Smooth muscle cell (in vitro differentiated cells): ENCODE results near the gene NTM. TPM values are rescaled to one million over a fixed set of nuclear protein-coding genes. Genes with fewer than 3 reads are reported as not detected.

Source experiments
- DNase-seq: peaks from one replicate; lab custom pipeline; 2025; ENCODE audit not compliant: unreplicated experiment; lab: John Stamatoyannopoulos, UW
- H2AFZ ChIP-seq: fragments of 200-600 bp; sonication (generic); 2 replicates; pipeline ENCODE4 v1.6.0; 2016; ENCODE audit warnings: antibody characterized with exemption, low read depth, mild to moderate bottlenecking
- H3F3A ChIP-seq: fragments of 200-600 bp; sonication (generic); 2 replicates; pipeline ENCODE4 v1.6.0; 2017; ENCODE audit warnings: antibody characterized with exemption, low read depth
- H3K27ac ChIP-seq: fragments of 200-600 bp; sonication (generic); 2 replicates; pipeline ENCODE4 v1.5.1; 2016; ENCODE audit warnings: low read depth, mild to moderate bottlenecking
- H3K27me3 ChIP-seq: fragments of 200-600 bp; sonication (generic); 2 replicates; pipeline ENCODE4 v1.6.1; 2016; ENCODE audit warnings: low read depth, mild to moderate bottlenecking
- H3K36me3 ChIP-seq: fragments of 200-600 bp; sonication (generic); 2 replicates; pipeline ENCODE4 v1.5.1; 2016; ENCODE audit warnings: low read depth
- H3K4me1 ChIP-seq: fragments of 200-600 bp; sonication (generic); 2 replicates; pipeline ENCODE4 v1.5.1; 2016; ENCODE audit warnings: low read depth
- H3K4me2 ChIP-seq: fragments of 200-600 bp; sonication (generic); 2 replicates; pipeline ENCODE4 v1.6.0; 2016; ENCODE audit warnings: mild to moderate bottlenecking
- H3K4me3 ChIP-seq: fragments of 200-600 bp; sonication (generic); 2 replicates; pipeline ENCODE4 v1.5.1; 2016; ENCODE audit warnings: mild to moderate bottlenecking
- H3K79me2 ChIP-seq: fragments of 200-600 bp; sonication (generic); 2 replicates; pipeline ENCODE4 v1.6.0; 2016; ENCODE audit warnings: low read depth, mild to moderate bottlenecking
- H3K9ac ChIP-seq: fragments of 200-600 bp; sonication (generic); 2 replicates; pipeline ENCODE4 v1.6.0; 2016; ENCODE audit warnings: low read depth
- H3K9me3 ChIP-seq: fragments of 200-600 bp; sonication (generic); replicated peaks from 2 replicates; pipeline ENCODE4 v1.5.1; 2016; ENCODE audit warnings: low read depth
- H4K20me1 ChIP-seq: fragments of 200-600 bp; sonication (generic); 2 replicates; pipeline ENCODE4 v1.6.0; 2016; ENCODE audit warnings: low read depth
- WGBS: methylation state at CpG from one replicate; pipeline ENCODE4 v1.1.7; 2016; ENCODE audit warnings: low lambda C conversion rate; 5-methylcytosine and 5-hydroxymethylcytosine counted together
- polyA plus RNA-seq: library from polyadenylated mRNA; unstranded; fragments of >200 nt; fragmentation: Nextera tagmentation; extraction: Ambion mirVana; gene quantifications from 2 replicates; pipeline ENCODE4 v1.2.1, GENCODE V29; 2016
- total RNA-seq: library from RNA; depleted of rRNA; stranded (reverse); fragments of >200 nt; gene quantifications from 2 replicates; pipeline ENCODE4 v1.2.3, GENCODE V29; 2014
- TF ChIP-seq, protein P1 (sequence below): fragments of 200-600 bp; sonication (generic); IDR thresholded peaks from 2 replicates; pipeline ENCODE4 v1.5.1; 2017; ENCODE audit warnings: borderline replicate concordance, mild to moderate bottlenecking, antibody characterized with exemption; ENCODE audit not compliant: insufficient read depth, poor library complexity, severe bottlenecking

The NTM gene
- total and polyA plus RNA-seq, 2 experiments from 2014 or later = 68.9 to 123 TPM

DNA sequence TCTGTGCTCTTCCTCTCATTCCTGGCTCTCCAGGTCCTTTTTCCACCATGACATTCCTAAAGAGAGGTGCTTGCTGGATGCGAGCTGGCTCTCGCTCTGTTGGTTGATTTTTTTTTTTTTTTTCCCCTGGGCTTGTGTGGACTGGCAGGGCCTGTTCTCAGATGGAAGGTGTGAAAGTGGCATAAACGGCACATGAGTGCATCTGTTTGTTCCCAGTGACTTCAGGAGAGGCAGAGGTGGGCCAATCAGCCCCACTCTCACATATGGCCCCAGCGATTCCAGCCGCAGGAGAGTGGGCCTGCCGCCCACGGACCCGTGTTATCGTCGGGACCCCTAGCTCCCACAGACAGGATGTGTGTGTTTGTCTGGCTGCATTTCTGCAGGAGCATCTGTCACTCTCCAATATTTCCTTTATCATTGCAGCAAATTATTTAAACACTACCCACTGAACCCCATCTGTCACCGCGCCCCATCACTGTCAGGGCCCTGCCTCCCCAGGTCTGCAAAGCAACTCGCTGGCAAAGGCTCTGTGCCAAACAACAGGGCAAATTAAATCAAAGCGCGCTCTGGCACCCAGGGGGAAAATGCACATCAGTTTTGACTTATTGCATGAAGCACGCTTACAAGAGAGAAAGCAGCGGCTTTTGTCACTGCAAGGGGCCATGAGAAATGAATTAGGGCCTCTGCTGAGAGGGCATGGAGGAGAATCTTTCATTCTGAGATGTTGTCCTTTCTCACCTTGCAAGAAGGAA, 886.3 kb downstream of the NTM start:
- Histone ChIP-seq H2AFZ (no peak overlapping the region), H3K27ac (no peak overlapping the region), H3K27me3 (peaks cover 5% of the 10 kb centered on the region), H3K4me1 (no peaks in the 10 kb centered on the region), H3K4me3 (no peak overlapping the region), H3F3A (no peaks in the 10 kb centered on the region), H3K9ac (no peak overlapping the region), H3K36me3 (no peaks in the 10 kb centered on the region), H4K20me1 (peaks cover 7% of the 10 kb centered on the region), H3K4me2 (no peak overlapping the region), H3K9me3 (no peaks in the 10 kb centered on the region), H3K79me2 (no peaks in the 10 kb centered on the region)
- WGBS = 91% methylated on average over 17 of the region's 17 CpGs
- TF ChIP-seq, protein P1, sequence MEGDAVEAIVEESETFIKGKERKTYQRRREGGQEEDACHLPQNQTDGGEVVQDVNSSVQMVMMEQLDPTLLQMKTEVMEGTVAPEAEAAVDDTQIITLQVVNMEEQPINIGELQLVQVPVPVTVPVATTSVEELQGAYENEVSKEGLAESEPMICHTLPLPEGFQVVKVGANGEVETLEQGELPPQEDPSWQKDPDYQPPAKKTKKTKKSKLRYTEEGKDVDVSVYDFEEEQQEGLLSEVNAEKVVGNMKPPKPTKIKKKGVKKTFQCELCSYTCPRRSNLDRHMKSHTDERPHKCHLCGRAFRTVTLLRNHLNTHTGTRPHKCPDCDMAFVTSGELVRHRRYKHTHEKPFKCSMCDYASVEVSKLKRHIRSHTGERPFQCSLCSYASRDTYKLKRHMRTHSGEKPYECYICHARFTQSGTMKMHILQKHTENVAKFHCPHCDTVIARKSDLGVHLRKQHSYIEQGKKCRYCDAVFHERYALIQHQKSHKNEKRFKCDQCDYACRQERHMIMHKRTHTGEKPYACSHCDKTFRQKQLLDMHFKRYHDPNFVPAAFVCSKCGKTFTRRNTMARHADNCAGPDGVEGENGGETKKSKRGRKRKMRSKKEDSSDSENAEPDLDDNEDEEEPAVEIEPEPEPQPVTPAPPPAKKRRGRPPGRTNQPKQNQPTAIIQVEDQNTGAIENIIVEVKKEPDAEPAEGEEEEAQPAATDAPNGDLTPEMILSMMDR = no peak
- DNase-seq = no peak

DNA sequence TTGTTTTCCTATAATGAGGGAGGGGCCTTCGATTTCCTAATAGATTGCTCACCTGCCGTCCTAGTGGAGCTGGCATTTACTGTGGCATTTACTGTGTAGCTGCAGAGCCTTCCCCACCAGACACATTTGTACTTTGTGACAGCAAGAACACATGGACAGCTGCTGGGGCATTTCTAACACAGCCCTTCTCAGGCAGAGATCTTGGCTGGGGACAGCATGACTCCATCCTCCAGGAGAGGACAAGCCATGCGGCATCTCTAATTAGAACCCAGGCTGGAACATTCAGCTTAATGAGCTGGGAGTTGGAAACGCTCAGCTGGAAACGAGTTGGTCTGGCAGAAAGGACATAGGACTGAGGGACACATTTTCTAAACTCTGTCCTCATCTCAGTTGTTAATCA, 887.5 kb downstream of the NTM start:
- H3K27ac ChIP-seq = no peak overlapping the region
- H2AFZ ChIP-seq = no peak overlapping the region
- no peak overlapping the region for H3K9ac ChIP-seq
- no peaks in the 10 kb centered on the region for H3K79me2 ChIP-seq
- H3K36me3 ChIP-seq = no peaks in the 10 kb centered on the region
- H4K20me1 ChIP-seq = peaks cover under 1% of the 10 kb centered on the region
- no peaks in the 10 kb centered on the region for H3K9me3 ChIP-seq
- TF ChIP-seq, protein P1 = no peak
- H3F3A ChIP-seq = no peaks in the 10 kb centered on the region
- no peak overlapping the region for H3K4me3 ChIP-seq
- DNase-seq = no peak
- H3K4me2 ChIP-seq = no peak overlapping the region
- H3K4me1 ChIP-seq = no peaks in the 10 kb centered on the region
- 92% methylated on average over 5 of the region's 5 CpGs for WGBS
- peaks cover 5% of the 10 kb centered on the region for H3K27me3 ChIP-seq

DNA sequence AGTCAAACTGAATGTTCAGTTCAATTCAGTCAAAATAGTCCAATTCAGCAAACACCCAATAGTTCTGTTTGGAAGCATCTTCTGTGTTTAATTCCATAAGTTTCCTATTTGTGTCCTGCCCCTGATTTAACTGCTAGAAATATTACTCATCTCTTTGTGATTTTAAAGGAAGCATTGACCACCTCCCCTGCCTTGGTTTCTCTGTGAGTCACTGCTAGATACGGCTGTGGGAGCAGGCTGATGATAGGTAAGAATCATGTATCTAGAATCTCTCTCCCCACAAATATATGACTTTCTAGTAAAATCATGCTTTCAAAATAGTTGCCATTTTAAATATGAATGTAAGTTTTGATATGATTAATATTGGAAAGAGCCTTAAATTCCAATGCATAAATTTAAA, 888.5 kb downstream of the NTM start:
- no peak for DNase-seq
- Histone ChIP-seq H3K36me3 (no peaks in the 10 kb centered on the region), H3K27ac (no peak overlapping the region), H3K4me3 (no peak overlapping the region), H3K79me2 (no peaks in the 10 kb centered on the region), H3K4me2 (no peak overlapping the region), H3K9me3 (no peaks in the 10 kb centered on the region), H4K20me1 (peaks cover 2% of the 10 kb centered on the region), H3F3A (no peaks in the 10 kb centered on the region), H3K4me1 (no peaks in the 10 kb centered on the region), H3K27me3 (peaks cover 4% of the 10 kb centered on the region), H2AFZ (no peak overlapping the region), H3K9ac (no peak overlapping the region)
- TF ChIP-seq, protein P1 = no peak
- 71% methylated on average over 1 of the region's 1 CpG for WGBS

DNA sequence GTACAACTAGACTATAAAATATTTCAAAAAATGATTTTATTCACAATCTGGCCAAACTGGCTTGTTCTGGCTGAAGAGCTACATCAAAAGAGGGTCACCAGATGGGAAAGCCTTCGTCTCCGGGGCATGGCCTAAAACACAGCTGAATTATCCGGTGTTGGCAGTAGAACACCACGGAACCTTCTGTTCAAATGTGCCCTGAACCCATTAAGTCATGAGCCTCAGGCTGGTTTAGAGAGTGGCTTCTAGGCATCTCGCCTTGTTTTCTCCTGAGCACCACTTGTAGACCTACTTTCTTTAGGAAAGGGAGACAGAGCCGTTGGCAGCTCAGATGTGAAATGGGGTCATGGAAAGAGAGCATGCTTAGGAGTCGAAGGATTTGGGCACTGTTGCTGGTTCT, 890.2 kb downstream of the NTM start:
- Histone ChIP-seq H3F3A (no peaks in the 10 kb centered on the region), H3K4me2 (no peak overlapping the region), H3K27ac (no peak overlapping the region), H3K79me2 (no peaks in the 10 kb centered on the region), H2AFZ (no peak overlapping the region), H3K27me3 (no peaks in the 10 kb centered on the region), H3K9ac (no peak overlapping the region), H3K36me3 (no peaks in the 10 kb centered on the region), H3K9me3 (no peaks in the 10 kb centered on the region), H4K20me1 (peaks cover 4% of the 10 kb centered on the region), H3K4me3 (no peak overlapping the region), H3K4me1 (no peaks in the 10 kb centered on the region)
- TF ChIP-seq, protein P1 = no peak
- no peak for DNase-seq
- WGBS = 97% methylated on average over 7 of the region's 7 CpGs
